Liver (tissue), 9 donors: ENCODE data around the gene MSMO1. TPM values are rescaled to one million over a fixed set of nuclear protein-coding genes. Genes with fewer than 3 reads are reported as not detected.
A peak's percentile ranks its signal among the peaks of the same experiment; 100 is the strongest.

Experiments used
- DNase-seq: peaks from one replicate; pipeline ENCODE4 v3.0.0-alpha.2; 2017; ENCODE audit warnings: low spot score
- H3K27ac ChIP-seq, 2 donors: one replicate each; pipeline ENCODE4 v1.7.0; 2013; ENCODE audit warnings: inconsistent platforms in 2 of 2, low read length in 2 of 2, control low read depth in 1 of 2, low read depth in 1 of 2, mild to moderate bottlenecking in 1 of 2
- H3K27me3 ChIP-seq, 4 donors: one replicate each; pipeline versions ENCODE4 v1.6.1 to v1.7.0; 2013; ENCODE audit warnings: low read length in 3 of 4, inconsistent platforms in 1 of 4, mild to moderate bottlenecking in 1 of 4, moderate library complexity in 1 of 4; ENCODE audit not compliant: control insufficient read depth in 4 of 4, insufficient read depth in 4 of 4
- H3K36me3 ChIP-seq, 4 donors: one replicate each; pipeline versions ENCODE4 v1.6.1 to v1.7.0; 2013; ENCODE audit warnings: low read length in 3 of 4, mild to moderate bottlenecking in 3 of 4, low read depth in 1 of 4, moderate library complexity in 1 of 4; ENCODE audit not compliant: control insufficient read depth in 4 of 4, insufficient read depth in 3 of 4
- H3K4me1 ChIP-seq, 4 donors: one replicate each; pipeline versions ENCODE4 v1.6.1 to v1.7.0; 2013; ENCODE audit warnings: low read length in 3 of 4, mild to moderate bottlenecking in 3 of 4, moderate library complexity in 1 of 4; ENCODE audit not compliant: control insufficient read depth in 4 of 4, insufficient read depth in 4 of 4
- H3K4me3 ChIP-seq, 3 donors: one replicate each; pipeline versions ENCODE4 v1.6.1 to v1.7.0; 2013; ENCODE audit warnings: low read length in 3 of 3, control low read depth in 1 of 3, low read depth in 1 of 3, mild to moderate bottlenecking in 1 of 3
- H3K9ac ChIP-seq, 2 donors: one replicate each; pipeline ENCODE4 v1.7.0; 2013; ENCODE audit warnings: low read length in 2 of 2, mild to moderate bottlenecking in 2 of 2, moderate library complexity in 2 of 2, control low read depth in 1 of 2, low read depth in 1 of 2
- H3K9me3 ChIP-seq, 4 donors: one replicate each; pipeline versions ENCODE4 v1.6.1 to v1.7.0; 2013; ENCODE audit warnings: low read length in 3 of 4; ENCODE audit not compliant: control insufficient read depth in 4 of 4
- FOXA1 ChIP-seq: IDR thresholded peaks from 2 replicates; pipeline ENCODE4 v1.6.1; 2016; ENCODE audit warnings: antibody characterized with exemption
- FOXA2 ChIP-seq: IDR thresholded peaks from 2 replicates; pipeline ENCODE4 v1.6.1; 2016; ENCODE audit warnings: antibody characterized with exemption
- HNF4A ChIP-seq, 2 donors: conservative IDR thresholded peaks; 2 replicates each; pipeline ENCODE4 v1.6.1; 2016; ENCODE audit warnings: antibody characterized with exemption in 2 of 2, mild to moderate bottlenecking in 2 of 2
- HNF4G ChIP-seq: IDR thresholded peaks from 2 replicates; pipeline ENCODE4 v1.6.1; 2016; ENCODE audit warnings: antibody characterized with exemption
- JUND ChIP-seq, 2 donors: IDR thresholded peaks; 2 replicates each; pipeline ENCODE4 v1.6.1; 2016; ENCODE audit warnings: antibody characterized with exemption in 2 of 2
- NR2F2 ChIP-seq: IDR thresholded peaks from 2 replicates; pipeline ENCODE4 v1.6.1; 2016; ENCODE audit warnings: antibody characterized with exemption
- RXRA ChIP-seq, 2 donors: IDR thresholded peaks; 2 replicates each; pipeline ENCODE4 v1.6.1; 2017 to 2018; ENCODE audit warnings: antibody characterized with exemption in 2 of 2, mild to moderate bottlenecking in 1 of 2
- WGBS: extraction: QIAGEN DNeasy Blood & Tissue Kit; methylation state at CpG from one replicate; pipeline ENCODE4 v1.1.7; 2013; 5-methylcytosine and 5-hydroxymethylcytosine counted together
- polyA plus RNA-seq, 2 donors: library from polyadenylated mRNA; stranded (reverse) in 1 of 2; unstranded in 1 of 2; fragments of 200-250 nt in 1 of 2; fragments of >200 nt in 1 of 2; fragmentation: Nextera tagmentation in 1 of 2; extraction: Ambion mirVana in 1 of 2; gene quantifications; one replicate each; pipeline versions ENCODE4 v1.2.1 to v1.2.3, GENCODE V29; 2013 to 2015
- total RNA-seq, 2 donors: library from RNA; depleted of rRNA; stranded (reverse); fragments of >200 nt; gene quantifications; one replicate each; pipeline ENCODE4 v1.2.3, GENCODE V29; 2014
- TF ChIP-seq, protein P1 (sequence below): IDR thresholded peaks from 2 replicates; pipeline ENCODE4 v1.6.1; 2016; ENCODE audit warnings: antibody characterized with exemption
- TF ChIP-seq, protein P2 (sequence below): fragments of 150-350 bp; IDR thresholded peaks from 2 replicates; pipeline ENCODE4 v1.5.1; 2017; ENCODE audit warnings: improper control_type of control experiment, low read depth, low read length; ENCODE audit not compliant: missing input control
- TF ChIP-seq, protein P3 (sequence below): IDR thresholded peaks from 2 replicates; pipeline ENCODE4 v1.6.1; 2016; ENCODE audit warnings: antibody characterized with exemption, mild to moderate bottlenecking
- TF ChIP-seq, protein P4 (sequence below): IDR thresholded peaks from 2 replicates; pipeline ENCODE4 v1.6.1; 2016; ENCODE audit warnings: antibody characterized with exemption
- donor health status: healthy.
- donor health status: healthy.
- donor health status: healthy.
- donor health status: healthy.
- donor health status: healthy.

MSMO1 gene
- total and polyA plus RNA-seq, 4 donors, result 153 to 721 (median 326) TPM

DNA sequence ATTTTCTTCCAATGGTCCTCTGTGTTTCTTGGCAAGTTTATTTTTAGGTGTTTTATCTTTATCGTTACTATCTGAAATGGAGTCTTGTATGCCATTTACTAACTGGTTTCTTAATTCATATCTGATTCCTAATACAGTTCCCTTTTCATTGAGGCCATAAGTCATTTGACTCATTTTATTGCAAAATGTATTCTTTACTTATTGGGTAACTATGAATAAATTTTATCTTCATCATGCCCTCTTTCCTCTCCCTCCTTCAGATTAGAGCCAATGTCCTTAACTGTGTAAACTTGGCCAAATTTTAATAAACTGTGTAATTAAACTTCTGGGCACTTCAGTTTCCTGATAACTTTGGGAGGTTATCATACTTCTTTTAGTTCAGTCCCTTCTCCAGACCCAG lies 19.3 kb upstream of the MSMO1 start:
- Histone ChIP-seq H3K27ac (peak overlapping the region in 1 of 2 donors; percentile 47), H3K36me3 (peaks cover 3 to 9% (median 8%) of the 10 kb centered on the region in 4 donors), H3K9ac (no peak overlapping the region), H3K4me3 (no peak overlapping the region), H3K27me3 (no peaks in the 10 kb centered on the region), H3K4me1 (peaks cover 0 to 14% (median 4%) of the 10 kb centered on the region in 4 donors), H3K9me3 (no peaks in the 10 kb centered on the region)
- TF ChIP-seq HNF4A (conservative IDR thresholded peaks at IDR 0.05), result no peak
- TF ChIP-seq RXRA (IDR thresholded peaks at IDR 0.05), result peak in 1 of 2 donors; percentile 17
- no peak for TF ChIP-seq FOXA2
- 43% methylated on average over 1 of the region's 1 CpG for WGBS
- no peak for DNase-seq

DNA sequence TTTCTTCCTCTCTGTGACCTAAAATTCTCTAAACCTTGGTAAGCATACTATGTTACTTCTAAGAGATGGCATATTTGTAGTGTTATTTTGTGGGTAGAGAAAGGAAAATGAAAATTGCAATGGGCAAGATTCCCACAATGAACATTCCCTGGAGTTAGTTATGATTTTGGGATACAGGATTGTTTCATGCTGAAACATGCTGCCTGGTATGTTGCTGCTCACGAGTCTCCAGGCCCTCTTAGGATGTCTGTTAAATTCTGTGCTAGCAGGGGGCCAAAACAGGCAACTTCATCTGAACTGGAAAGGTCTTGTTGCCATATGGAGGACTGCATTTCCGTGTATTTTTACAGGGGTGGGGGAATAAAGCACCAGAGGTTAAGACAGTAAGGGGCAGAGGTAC lies 18.9 kb upstream of the MSMO1 start:
- peaks cover 3 to 11% (median 9%) of the 10 kb centered on the region in 4 donors for H3K36me3 ChIP-seq
- no peaks in the 10 kb centered on the region for H3K27me3 ChIP-seq
- H3K27ac ChIP-seq, result peak overlapping the region in 1 of 2 donors; percentile 47
- TF ChIP-seq, protein P1, sequence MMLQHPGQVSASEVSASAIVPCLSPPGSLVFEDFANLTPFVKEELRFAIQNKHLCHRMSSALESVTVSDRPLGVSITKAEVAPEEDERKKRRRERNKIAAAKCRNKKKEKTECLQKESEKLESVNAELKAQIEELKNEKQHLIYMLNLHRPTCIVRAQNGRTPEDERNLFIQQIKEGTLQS, result no peak
- TF ChIP-seq RXRA (IDR thresholded peaks at IDR 0.05) (no peak), HNF4A (conservative IDR thresholded peaks at IDR 0.05) (no peak)
- no peaks in the 10 kb centered on the region for H3K9me3 ChIP-seq
- 91% methylated on average over 2 of the region's 2 CpGs for WGBS
- H3K4me3 ChIP-seq, result no peak overlapping the region
- no peak for DNase-seq
- peaks cover 0 to 13% (median 3%) of the 10 kb centered on the region in 4 donors for H3K4me1 ChIP-seq
- H3K9ac ChIP-seq, result no peak overlapping the region

DNA sequence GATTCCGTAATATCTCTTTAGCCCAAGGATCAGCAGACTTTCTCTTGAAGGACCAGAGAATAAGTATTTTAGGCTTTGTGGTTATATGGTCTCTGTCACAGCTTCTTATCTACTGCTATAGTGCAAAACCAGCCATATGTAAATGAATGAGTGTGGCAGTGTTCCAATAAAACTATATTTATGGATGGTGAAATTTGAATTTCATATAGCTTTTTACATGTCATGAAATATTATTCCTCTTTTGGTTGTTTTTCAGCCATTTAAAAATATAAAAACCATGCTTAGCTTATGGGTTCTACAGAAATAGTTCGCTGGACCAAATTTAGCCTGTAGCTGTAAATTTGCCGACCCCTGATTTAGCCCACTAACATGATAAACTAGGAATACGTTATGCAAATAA lies 18.0 kb upstream of the MSMO1 start:
- over 99% methylated on average over 4 of the region's 4 CpGs for WGBS
- no peak overlapping the region for H3K4me3 ChIP-seq
- no peak overlapping the region for H3K27ac ChIP-seq
- H3K9me3 ChIP-seq, result no peaks in the 10 kb centered on the region
- H3K36me3 ChIP-seq, result peaks cover 3 to 13% (median 10%) of the 10 kb centered on the region in 4 donors
- peaks cover 0 to 8% (median under 1%) of the 10 kb centered on the region in 4 donors for H3K4me1 ChIP-seq
- no peaks in the 10 kb centered on the region for H3K27me3 ChIP-seq
- TF ChIP-seq FOXA2 (no peak), FOXA1 (no peak), NR2F2 (no peak), JUND (IDR thresholded peaks at IDR 0.05) (no peak), HNF4A (conservative IDR thresholded peaks at IDR 0.05) (no peak), HNF4G (no peak)
- TF ChIP-seq, protein P2, sequence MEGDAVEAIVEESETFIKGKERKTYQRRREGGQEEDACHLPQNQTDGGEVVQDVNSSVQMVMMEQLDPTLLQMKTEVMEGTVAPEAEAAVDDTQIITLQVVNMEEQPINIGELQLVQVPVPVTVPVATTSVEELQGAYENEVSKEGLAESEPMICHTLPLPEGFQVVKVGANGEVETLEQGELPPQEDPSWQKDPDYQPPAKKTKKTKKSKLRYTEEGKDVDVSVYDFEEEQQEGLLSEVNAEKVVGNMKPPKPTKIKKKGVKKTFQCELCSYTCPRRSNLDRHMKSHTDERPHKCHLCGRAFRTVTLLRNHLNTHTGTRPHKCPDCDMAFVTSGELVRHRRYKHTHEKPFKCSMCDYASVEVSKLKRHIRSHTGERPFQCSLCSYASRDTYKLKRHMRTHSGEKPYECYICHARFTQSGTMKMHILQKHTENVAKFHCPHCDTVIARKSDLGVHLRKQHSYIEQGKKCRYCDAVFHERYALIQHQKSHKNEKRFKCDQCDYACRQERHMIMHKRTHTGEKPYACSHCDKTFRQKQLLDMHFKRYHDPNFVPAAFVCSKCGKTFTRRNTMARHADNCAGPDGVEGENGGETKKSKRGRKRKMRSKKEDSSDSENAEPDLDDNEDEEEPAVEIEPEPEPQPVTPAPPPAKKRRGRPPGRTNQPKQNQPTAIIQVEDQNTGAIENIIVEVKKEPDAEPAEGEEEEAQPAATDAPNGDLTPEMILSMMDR, result no peak
- TF ChIP-seq, protein P3, sequence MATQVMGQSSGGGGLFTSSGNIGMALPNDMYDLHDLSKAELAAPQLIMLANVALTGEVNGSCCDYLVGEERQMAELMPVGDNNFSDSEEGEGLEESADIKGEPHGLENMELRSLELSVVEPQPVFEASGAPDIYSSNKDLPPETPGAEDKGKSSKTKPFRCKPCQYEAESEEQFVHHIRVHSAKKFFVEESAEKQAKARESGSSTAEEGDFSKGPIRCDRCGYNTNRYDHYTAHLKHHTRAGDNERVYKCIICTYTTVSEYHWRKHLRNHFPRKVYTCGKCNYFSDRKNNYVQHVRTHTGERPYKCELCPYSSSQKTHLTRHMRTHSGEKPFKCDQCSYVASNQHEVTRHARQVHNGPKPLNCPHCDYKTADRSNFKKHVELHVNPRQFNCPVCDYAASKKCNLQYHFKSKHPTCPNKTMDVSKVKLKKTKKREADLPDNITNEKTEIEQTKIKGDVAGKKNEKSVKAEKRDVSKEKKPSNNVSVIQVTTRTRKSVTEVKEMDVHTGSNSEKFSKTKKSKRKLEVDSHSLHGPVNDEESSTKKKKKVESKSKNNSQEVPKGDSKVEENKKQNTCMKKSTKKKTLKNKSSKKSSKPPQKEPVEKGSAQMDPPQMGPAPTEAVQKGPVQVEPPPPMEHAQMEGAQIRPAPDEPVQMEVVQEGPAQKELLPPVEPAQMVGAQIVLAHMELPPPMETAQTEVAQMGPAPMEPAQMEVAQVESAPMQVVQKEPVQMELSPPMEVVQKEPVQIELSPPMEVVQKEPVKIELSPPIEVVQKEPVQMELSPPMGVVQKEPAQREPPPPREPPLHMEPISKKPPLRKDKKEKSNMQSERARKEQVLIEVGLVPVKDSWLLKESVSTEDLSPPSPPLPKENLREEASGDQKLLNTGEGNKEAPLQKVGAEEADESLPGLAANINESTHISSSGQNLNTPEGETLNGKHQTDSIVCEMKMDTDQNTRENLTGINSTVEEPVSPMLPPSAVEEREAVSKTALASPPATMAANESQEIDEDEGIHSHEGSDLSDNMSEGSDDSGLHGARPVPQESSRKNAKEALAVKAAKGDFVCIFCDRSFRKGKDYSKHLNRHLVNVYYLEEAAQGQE, result no peak
- TF ChIP-seq, protein P4, sequence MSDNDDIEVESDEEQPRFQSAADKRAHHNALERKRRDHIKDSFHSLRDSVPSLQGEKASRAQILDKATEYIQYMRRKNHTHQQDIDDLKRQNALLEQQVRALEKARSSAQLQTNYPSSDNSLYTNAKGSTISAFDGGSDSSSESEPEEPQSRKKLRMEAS, result no peak
- DNase-seq, result no peak
- H3K9ac ChIP-seq, result no peak overlapping the region
